Measurements from ENCODE around the gene IGF2R. TPM values are rescaled to one million over a fixed set of nuclear protein-coding genes. Genes with fewer than 3 reads are reported as not detected.

The IGF2R gene
- polyA plus RNA-seq, 1 donor (not counting 4 experiments of a cell fraction or from before 2014, with no cell fraction given): 40.9 TPM

GRCh38 chr6:160039441-160039840 is 70.6 kb downstream of the IGF2R start:
- H3K9ac ChIP-seq (ENCODE audit: control insufficient read depth, extremely low read depth, insufficient read depth, low read length): no peak overlapping the region
- no peak overlapping the region for H3K27ac ChIP-seq (ENCODE audit: control insufficient read depth, insufficient read depth, low read length)
- peaks cover 5% of the 10 kb centered on the region for H4K20me1 ChIP-seq (ENCODE audit: control insufficient read depth, extremely low read depth, insufficient read depth, low read length)
- H3K4me1 ChIP-seq (ENCODE audit: control insufficient read depth, extremely low read depth, insufficient read depth, low read length): peaks cover 57% of the 10 kb centered on the region
- no peak overlapping the region for H3K4me3 ChIP-seq (ENCODE audit: control insufficient read depth in 2 of 3, extremely low read depth in 1 of 3, insufficient read depth in 2 of 3, low read depth in 1 of 3, low read length in 3 of 3)
- H3K27me3 ChIP-seq (ENCODE audit: control insufficient read depth, extremely low read depth, insufficient read depth, low read length): no peaks in the 10 kb centered on the region
- H3K79me2 ChIP-seq (ENCODE audit: control insufficient read depth, insufficient read depth, low read length): no peaks in the 10 kb centered on the region
- no peak overlapping the region for H2AFZ ChIP-seq (ENCODE audit: control insufficient read depth, low read length)
- peaks cover 22 to 31% of the 10 kb centered on the region in 2 experiments for H3K36me3 ChIP-seq (ENCODE audit: control insufficient read depth in 2 of 2, extremely low read depth in 1 of 2, insufficient read depth in 2 of 2, low read length in 2 of 2)
- dilution Hi-C loops (cut with MboI; ENCODE audit: extremely low pct_ligation_motif_present, low sequenced_read_pairs): no loop called here
- H3K9me3 ChIP-seq (ENCODE audit: control insufficient read depth, low read depth, low read length): no peaks in the 10 kb centered on the region
- no peak overlapping the region for H3K4me2 ChIP-seq (ENCODE audit: control insufficient read depth, extremely low read depth, insufficient read depth, low read depth, low read length)
- H3K9me1 ChIP-seq (ENCODE audit: control insufficient read depth, extremely low read depth, insufficient read depth, low read length): peaks cover 7% of the 10 kb centered on the region
- DNase-seq (ENCODE audit: low read depth, low spot score): no peak
- no peak for TF ChIP-seq EZH2 (IDR thresholded peaks at IDR 0.05; ENCODE audit: low read length)
- TF ChIP-seq, protein P1, sequence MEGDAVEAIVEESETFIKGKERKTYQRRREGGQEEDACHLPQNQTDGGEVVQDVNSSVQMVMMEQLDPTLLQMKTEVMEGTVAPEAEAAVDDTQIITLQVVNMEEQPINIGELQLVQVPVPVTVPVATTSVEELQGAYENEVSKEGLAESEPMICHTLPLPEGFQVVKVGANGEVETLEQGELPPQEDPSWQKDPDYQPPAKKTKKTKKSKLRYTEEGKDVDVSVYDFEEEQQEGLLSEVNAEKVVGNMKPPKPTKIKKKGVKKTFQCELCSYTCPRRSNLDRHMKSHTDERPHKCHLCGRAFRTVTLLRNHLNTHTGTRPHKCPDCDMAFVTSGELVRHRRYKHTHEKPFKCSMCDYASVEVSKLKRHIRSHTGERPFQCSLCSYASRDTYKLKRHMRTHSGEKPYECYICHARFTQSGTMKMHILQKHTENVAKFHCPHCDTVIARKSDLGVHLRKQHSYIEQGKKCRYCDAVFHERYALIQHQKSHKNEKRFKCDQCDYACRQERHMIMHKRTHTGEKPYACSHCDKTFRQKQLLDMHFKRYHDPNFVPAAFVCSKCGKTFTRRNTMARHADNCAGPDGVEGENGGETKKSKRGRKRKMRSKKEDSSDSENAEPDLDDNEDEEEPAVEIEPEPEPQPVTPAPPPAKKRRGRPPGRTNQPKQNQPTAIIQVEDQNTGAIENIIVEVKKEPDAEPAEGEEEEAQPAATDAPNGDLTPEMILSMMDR (optimal IDR thresholded peaks at IDR 0.05 in 1 of 3, IDR thresholded peaks at IDR 0.05 in 1 of 3, conservative IDR thresholded peaks at IDR 0.05 in 1 of 3; ENCODE audit: extremely low read depth in 1 of 3, insufficient read depth in 2 of 3, low read length in 3 of 3): no peak
- FAIRE-seq: no peak

GRCh38 chr6:160040055-160040454 is 71.2 kb downstream of the IGF2R start:
- Histone ChIP-seq H3K4me3 (ENCODE audit: control insufficient read depth in 2 of 3, extremely low read depth in 1 of 3, insufficient read depth in 2 of 3, low read depth in 1 of 3, low read length in 3 of 3) (no peak overlapping the region), H3K9ac (ENCODE audit: control insufficient read depth, extremely low read depth, insufficient read depth, low read length) (no peak overlapping the region), H3K4me1 (ENCODE audit: control insufficient read depth, extremely low read depth, insufficient read depth, low read length) (peaks cover 57% of the 10 kb centered on the region), H2AFZ (ENCODE audit: control insufficient read depth, low read length) (no peak overlapping the region), H3K4me2 (ENCODE audit: control insufficient read depth, extremely low read depth, insufficient read depth, low read depth, low read length) (no peak overlapping the region), H3K36me3 (ENCODE audit: control insufficient read depth in 2 of 2, extremely low read depth in 1 of 2, insufficient read depth in 2 of 2, low read length in 2 of 2) (peaks cover 19 to 30% of the 10 kb centered on the region in 2 experiments), H3K27ac (ENCODE audit: control insufficient read depth, insufficient read depth, low read length) (no peak overlapping the region), H3K9me1 (ENCODE audit: control insufficient read depth, extremely low read depth, insufficient read depth, low read length) (peaks cover 7% of the 10 kb centered on the region), H3K27me3 (ENCODE audit: control insufficient read depth, extremely low read depth, insufficient read depth, low read length) (no peaks in the 10 kb centered on the region), H4K20me1 (ENCODE audit: control insufficient read depth, extremely low read depth, insufficient read depth, low read length) (peaks cover 5% of the 10 kb centered on the region), H3K79me2 (ENCODE audit: control insufficient read depth, insufficient read depth, low read length) (no peaks in the 10 kb centered on the region), H3K9me3 (ENCODE audit: control insufficient read depth, low read depth, low read length) (no peaks in the 10 kb centered on the region)
- FAIRE-seq: no peak
- TF ChIP-seq, protein P1 (optimal IDR thresholded peaks at IDR 0.05 in 1 of 3, IDR thresholded peaks at IDR 0.05 in 1 of 3, conservative IDR thresholded peaks at IDR 0.05 in 1 of 3; ENCODE audit: extremely low read depth in 1 of 3, insufficient read depth in 2 of 3, low read length in 3 of 3): no peak
- no peak for TF ChIP-seq EZH2 (IDR thresholded peaks at IDR 0.05; ENCODE audit: low read length)
- DNase-seq (ENCODE audit: low read depth, low spot score): no peak
- dilution Hi-C loops (cut with MboI; ENCODE audit: extremely low pct_ligation_motif_present, low sequenced_read_pairs): no loop called here

Data from keratinocyte (primary cell).